Stimulated activated CD4-positive, alpha-beta T cell treated with anti-CD3 and anti-CD28 coated beads, Interleukin-2, amount 100 ng/mL, for 48 hours (primary cell): ENCODE measurements around the gene TXNL1.

Experiments used
- DNase-seq, 2 donors: peaks; one replicate each; pipeline ENCODE4 v3.0.0-alpha.2; 2020

Gene TXNL1

DNA sequence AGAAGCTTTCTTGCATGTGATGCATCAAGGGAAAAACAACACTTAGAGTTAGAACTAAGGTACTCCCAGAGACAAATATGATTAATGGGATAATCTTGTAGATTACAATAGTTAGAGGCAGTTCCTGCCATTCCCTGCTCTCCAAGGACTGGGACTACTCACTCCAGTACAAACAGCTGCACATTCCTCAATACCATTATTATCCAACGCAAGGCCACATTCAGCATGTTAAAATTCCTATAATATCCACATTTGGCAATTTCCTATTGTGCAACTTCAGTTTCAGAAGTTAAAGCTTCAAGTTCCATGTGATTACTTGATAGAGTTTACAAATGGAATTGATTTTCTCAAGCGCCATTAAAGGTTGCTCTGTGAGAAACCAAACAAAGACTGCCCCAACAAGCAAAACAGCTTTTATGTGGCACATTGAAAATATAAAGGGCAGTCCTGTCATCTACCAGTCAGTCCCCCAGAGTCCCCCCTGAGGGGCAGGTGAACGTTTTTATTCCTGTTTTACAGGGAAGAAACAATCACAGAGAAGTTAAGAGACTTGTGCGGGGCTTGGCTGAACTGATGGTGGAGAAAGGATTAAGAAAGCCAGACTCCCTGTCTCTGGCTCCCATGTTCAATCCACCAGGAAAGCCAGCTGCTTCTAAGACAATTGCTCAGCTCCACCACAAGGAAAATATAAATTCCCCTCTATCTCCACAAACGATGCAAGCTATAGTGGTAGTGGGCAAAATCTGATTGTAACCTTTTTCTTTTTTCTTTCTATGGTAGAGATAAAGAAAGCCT is 72.6 kb downstream of the TXNL1 start:
- DNase-seq, result no peak

DNA sequence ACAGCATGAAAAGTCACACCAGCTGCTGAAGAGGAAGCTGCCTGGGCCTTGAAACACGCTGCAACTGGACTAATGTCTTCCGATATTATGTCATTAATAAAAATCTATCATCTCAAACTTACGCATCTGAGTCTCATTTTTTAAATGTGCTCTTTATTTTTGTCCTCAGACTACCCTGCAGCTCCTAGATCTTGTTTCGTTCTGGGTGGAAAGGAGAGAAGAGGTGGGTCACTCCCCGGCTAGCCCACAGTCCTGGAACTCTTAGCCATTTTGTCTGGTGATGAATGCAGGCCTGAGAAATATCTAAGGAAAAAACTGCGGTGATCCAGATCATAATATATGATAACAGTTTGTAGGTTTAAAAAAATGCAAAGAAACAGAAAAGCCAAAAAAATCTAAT is 73.3 kb downstream of the TXNL1 start:
- DNase-seq, result no peak

DNA sequence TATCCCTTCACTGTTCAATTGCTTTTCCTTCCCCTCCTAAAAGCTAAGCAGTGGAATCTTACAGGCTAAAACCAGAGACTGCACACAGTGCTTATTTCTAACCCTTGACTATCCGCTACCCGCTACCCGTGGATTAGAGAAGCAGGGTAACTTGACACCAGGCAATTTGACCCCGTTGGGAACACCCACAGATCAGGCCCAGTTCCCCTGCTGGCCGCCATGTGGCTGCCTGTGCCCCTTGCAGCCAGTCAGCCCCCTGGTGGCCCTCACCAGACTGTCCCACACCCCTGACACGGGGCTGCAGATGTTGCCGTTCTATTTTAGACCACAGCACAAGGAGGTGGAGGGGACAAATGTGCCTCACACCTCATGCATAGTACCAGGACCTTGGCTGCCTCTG is 74.8 kb downstream of the TXNL1 start:
- no peak for DNase-seq

GRCh38 chr18:56562479-56562878 is 75.9 kb downstream of the TXNL1 start:
- no peak for DNase-seq

- no peak for DNase-seq
These were observed 77.4 kb downstream of the TXNL1 start for GRCh38 chr18:56560992-56561391.

DNA sequence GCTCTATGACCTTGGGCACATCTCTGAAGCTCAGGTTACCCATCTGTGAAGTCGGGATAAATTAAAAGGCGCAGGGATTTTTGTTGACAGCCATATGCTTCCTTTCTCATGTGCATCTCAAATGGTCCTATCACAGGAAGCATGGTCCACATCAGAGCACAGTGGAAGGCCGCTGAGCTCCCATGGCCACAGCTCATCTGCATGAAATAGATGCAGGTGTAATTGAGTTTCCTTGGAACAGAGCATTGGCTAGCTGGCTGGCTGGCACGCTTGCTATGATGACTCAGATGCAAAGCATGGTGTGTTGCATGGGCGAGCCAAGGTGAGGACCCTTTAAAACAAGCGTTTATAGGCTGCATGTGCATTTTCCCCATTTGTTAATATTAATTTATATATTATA is 79.3 kb downstream of the TXNL1 start:
- no peak for DNase-seq

DNA sequence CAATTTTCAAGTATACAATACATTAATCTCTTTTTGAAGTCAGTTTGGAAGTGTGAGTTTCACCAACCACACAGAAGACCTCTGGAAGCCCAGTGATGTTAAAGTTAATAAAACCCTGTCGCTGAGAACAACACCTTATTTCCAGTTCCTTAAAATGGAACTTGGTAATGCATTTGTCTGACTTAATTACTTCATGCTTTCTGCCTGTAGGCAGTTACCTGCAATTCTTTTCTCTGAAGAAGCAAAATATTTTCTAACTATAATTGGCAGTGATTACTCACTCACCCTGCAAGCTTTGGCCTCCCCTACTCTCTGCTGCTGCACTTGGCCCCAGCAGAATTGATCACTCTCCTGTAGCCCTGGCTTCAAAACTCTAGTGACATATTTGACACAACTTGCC is 81.5 kb downstream of the TXNL1 start:
- DNase-seq, result no peak

DNA sequence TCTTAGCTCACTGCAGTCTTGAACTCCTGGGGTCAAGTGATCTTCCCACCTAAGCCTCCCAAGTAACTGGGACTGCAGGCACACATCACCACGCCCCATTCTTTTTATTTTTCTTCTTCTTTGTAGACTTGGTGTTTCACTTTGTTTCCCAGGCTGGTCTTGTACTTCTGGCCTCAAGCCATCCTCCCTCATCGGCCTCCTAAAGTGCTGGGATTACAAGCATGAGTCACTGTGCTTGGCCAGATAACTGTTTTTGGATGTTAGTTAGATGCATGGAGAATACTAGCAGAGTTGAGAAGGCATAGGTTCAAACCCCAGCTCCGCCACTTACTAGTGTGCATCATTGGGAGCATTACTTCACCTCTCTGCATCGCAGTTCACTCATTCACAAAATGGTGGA is 88.3 kb downstream of the TXNL1 start:
- no peak for DNase-seq
